A673 (cell line): ENCODE measurements around the gene PHF20. TPM values are rescaled to one million over a fixed set of nuclear protein-coding genes. Genes with fewer than 3 reads are reported as not detected.

Experiments
- BruUV-seq: library from RNA; stranded (reverse); fragments of 400-500 nt; replicated peaks from 2 replicates; lab custom pipeline; 2021; lab: Mats Ljungman, UMichigan
- CTCF ChIA-PET: fragments of 300-600 bp; sonication (Branson Sonifier 250); formaldehyde crosslinking; loops from one replicate; lab custom pipeline; 2022; ENCODE audit warnings: antibody characterized with exemption; lab: Charles Lee
- POLR2A ChIA-PET: fragments of 300-600 bp; sonication (Branson Sonifier 250); formaldehyde crosslinking; loops from one replicate; lab custom pipeline; 2022; ENCODE audit warnings: antibody characterized with exemption; ENCODE audit not compliant: low non-redundant PET; lab: Charles Lee
- DNase-seq: peaks from one replicate; pipeline ENCODE4 v3.0.0-alpha.2; 2015; ENCODE audit warnings: low spot score
- H3K27ac ChIP-seq: fragments of 200-600 bp; sonication (generic); 2 replicates; pipeline ENCODE4 v1.5.1; 2016; ENCODE audit warnings: mixed run types, low read depth, mild to moderate bottlenecking, mixed read lengths, antibody characterized with exemption, low read length; ENCODE audit not compliant: poor library complexity, severe bottlenecking
- H3K27me3 ChIP-seq: fragments of 200-600 bp; sonication (generic); replicated peaks from 2 replicates; pipeline ENCODE4 v1.6.1; 2017; ENCODE audit warnings: mixed run types, low read depth, mild to moderate bottlenecking, mixed read lengths, antibody characterized with exemption, low read length; ENCODE audit not compliant: insufficient read depth, poor library complexity
- H3K36me3 ChIP-seq: fragments of 200-600 bp; sonication (generic); 2 replicates; pipeline ENCODE4 v1.6.1; 2016; ENCODE audit warnings: mixed run types, mild to moderate bottlenecking, mixed read lengths, antibody characterized with exemption, low read length; ENCODE audit not compliant: insufficient read depth, poor library complexity, severe bottlenecking
- H3K4me1 ChIP-seq: fragments of 200-600 bp; sonication (generic); 2 replicates; pipeline ENCODE4 v1.6.1; 2017; ENCODE audit warnings: mixed run types, mild to moderate bottlenecking, mixed read lengths, antibody characterized with exemption, low read length; ENCODE audit not compliant: insufficient read depth, poor library complexity, severe bottlenecking
- H3K4me3 ChIP-seq: fragments of 200-600 bp; sonication (generic); 2 replicates; pipeline ENCODE4 v1.5.1; 2016; ENCODE audit warnings: low read depth, mixed run types, mild to moderate bottlenecking, mixed read lengths, low read length; ENCODE audit not compliant: poor library complexity, severe bottlenecking
- H3K9me3 ChIP-seq: fragments of 200-600 bp; sonication (generic); 2 replicates; pipeline ENCODE4 v1.6.1; 2016; ENCODE audit warnings: mixed run types, low read depth, mild to moderate bottlenecking, mixed read lengths, antibody characterized with exemption, low read length; ENCODE audit not compliant: poor library complexity, severe bottlenecking
- CTCF ChIP-seq: fragments of 300-800, 200-600 bp; sonication (generic); conservative IDR thresholded peaks from 2 replicates; pipeline ENCODE4 v1.5.1; 2017; ENCODE audit warnings: low read depth, mild to moderate bottlenecking, antibody characterized with exemption, low read length, moderate library complexity, mixed read lengths
- EZH2 ChIP-seq: fragments of 200-600 bp; sonication (generic); IDR thresholded peaks from 2 replicates; pipeline ENCODE4 v1.6.1; 2017; ENCODE audit warnings: borderline replicate concordance, low read depth, mild to moderate bottlenecking, mixed read lengths, antibody characterized with exemption, low read length; ENCODE audit not compliant: poor library complexity, severe bottlenecking
- intact Hi-C: fragments of 100-400 bp; cut with micrococcal nuclease; formaldehyde crosslinking; loops from one replicate; pipeline ENCODE4 v1.10.0; 2022; ENCODE audit not compliant: unreplicated experiment
- total RNA-seq: library from RNA; stranded (reverse); gene quantifications from 2 replicates; pipeline ENCODE4 v1.2.3, GENCODE V29; 2021

Gene PHF20
- total RNA-seq, 1 experiment from 2014 or later = 43.0 TPM

- no TSS peak for BruUV-seq
- H3K4me1 ChIP-seq = peaks cover 8% of the 10 kb centered on the region
- H3K36me3 ChIP-seq = no peaks in the 10 kb centered on the region
- ChIA-PET POLR2A (no interaction called here), CTCF (no interaction called here)
- DNase-seq = no peak
- no peaks in the 10 kb centered on the region for H3K27me3 ChIP-seq
- intact Hi-C loops = no loop called here
- H3K27ac ChIP-seq = no peak overlapping the region
- H3K4me3 ChIP-seq = no peak overlapping the region
- no peaks in the 10 kb centered on the region for H3K9me3 ChIP-seq
- TF ChIP-seq CTCF (no peak), EZH2 (no peak)
These were observed 50.0 kb downstream of the PHF20 start for GRCh38 chr20:35821807-35822242.

- intact Hi-C loops = no loop called here
- DNase-seq = peak; percentile 23
- Histone ChIP-seq H3K36me3 (no peaks in the 10 kb centered on the region), H3K4me3 (no peak overlapping the region), H3K9me3 (no peaks in the 10 kb centered on the region), H3K27ac (no peak overlapping the region), H3K27me3 (no peaks in the 10 kb centered on the region), H3K4me1 (peaks cover 8% of the 10 kb centered on the region)
- ChIA-PET CTCF (no interaction called here), POLR2A (no interaction called here)
- TF ChIP-seq EZH2 (no peak), CTCF (no peak)
- BruUV-seq = no TSS peak
These were observed 51.3 kb downstream of the PHF20 start for GRCh38 chr20:35823147-35823546.

GRCh38 chr20:35823937-35824336 is 52.1 kb downstream of the PHF20 start:
- no peaks in the 10 kb centered on the region for H3K27me3 ChIP-seq
- no peaks in the 10 kb centered on the region for H3K36me3 ChIP-seq
- H3K27ac ChIP-seq = no peak overlapping the region
- ChIA-PET CTCF (interaction anchor here (0.7 kb wide), 1 partner anchor 58 kb away, joined by 12 read pairs; no protein-coding TSS in a partner anchor), POLR2A (no interaction called here)
- H3K9me3 ChIP-seq = no peaks in the 10 kb centered on the region
- no peak overlapping the region for H3K4me3 ChIP-seq
- peaks cover 8% of the 10 kb centered on the region for H3K4me1 ChIP-seq
- no peak for TF ChIP-seq EZH2
- no peak for TF ChIP-seq CTCF
- no peak for DNase-seq
- BruUV-seq = no TSS peak
- intact Hi-C loops = no loop called here
